HG03103 (cell line): ENCODE data around the gene CFAP157.

Experiments used
- ATAC-seq: cut with Tn5 transposase; IDR thresholded peaks from one replicate; pipeline ENCODE4 v1.9.1; 2021; ENCODE audit warnings: low read depth; ENCODE audit not compliant: unreplicated experiment

Gene CFAP157

GRCh38 chr9:127706836-127707241 is at the start of gene CFAP157:
Gene CFAP157, plus strand, starts transcription at chr9:127706988. Its CDS starts 44 bp downstream, at chr9:127707032.
- ATAC-seq = no peak

GRCh38 chr9:127658428-127658827 is 48.4 kb upstream of the CFAP157 start:
- no peak for ATAC-seq

DNA sequence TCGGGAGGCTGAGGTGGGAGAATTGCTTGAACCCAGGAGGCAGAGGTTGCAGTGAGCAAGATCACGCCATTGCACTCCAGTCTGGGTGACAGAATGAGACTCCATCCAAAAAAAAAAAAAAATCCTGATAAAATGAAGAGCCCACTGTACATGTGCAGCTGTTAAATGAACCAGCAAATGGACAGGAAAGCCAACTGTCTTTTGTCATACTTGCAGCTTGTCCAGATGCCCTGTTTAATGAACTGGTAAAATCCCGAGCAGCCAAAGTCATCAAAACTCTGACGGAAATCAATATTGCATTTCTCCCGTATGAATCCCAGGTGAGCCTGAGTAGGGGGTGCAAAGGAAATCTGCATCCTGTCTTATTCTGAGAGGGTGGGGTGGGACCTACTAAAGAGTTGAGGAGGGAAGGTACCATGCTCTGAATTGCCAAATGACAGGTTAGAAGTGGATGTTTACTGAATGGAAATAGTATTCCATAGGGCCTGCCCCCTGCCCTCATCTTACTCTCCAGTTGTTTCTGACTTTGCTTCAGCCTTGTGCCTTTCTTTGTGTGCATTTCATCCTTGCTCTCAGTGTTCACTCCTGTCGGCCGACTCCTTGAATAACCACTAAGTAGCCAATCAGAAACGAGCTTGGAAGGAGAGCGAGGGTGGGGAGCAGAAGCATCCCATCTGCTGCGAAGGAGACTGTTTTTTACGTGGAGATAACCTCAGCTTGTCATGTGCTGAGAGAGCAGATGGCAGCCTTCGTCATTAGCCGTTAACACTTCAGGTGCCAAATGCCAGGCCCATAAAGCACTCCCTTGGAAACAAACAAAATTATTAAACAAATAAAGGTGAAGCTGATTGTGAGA is 45.7 kb upstream of the CFAP157 start:
- no peak for ATAC-seq

DNA sequence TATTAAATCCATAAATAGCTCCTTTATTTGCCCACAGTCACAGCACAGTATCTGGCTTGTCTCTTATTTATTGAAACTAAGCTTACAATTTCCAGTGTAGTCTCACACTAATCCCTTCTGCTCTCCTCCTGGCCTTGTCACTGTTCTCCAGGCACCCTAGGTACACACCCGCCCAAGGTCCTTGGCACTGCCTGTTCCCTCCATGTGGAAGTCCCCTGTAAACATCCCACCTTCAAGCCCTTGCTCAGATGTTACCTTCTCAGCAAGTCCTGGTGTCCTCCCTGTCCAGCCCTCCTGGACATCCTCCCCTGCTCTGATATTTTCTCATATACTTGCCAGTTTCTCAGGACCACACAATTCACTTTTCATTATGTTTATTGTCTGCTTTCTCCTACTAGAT is 44.2 kb upstream of the CFAP157 start:
- ATAC-seq = no peak

- ATAC-seq = no peak
These were observed 42.5 kb upstream of the CFAP157 start for GRCh38 chr9:127664324-127664677.

DNA sequence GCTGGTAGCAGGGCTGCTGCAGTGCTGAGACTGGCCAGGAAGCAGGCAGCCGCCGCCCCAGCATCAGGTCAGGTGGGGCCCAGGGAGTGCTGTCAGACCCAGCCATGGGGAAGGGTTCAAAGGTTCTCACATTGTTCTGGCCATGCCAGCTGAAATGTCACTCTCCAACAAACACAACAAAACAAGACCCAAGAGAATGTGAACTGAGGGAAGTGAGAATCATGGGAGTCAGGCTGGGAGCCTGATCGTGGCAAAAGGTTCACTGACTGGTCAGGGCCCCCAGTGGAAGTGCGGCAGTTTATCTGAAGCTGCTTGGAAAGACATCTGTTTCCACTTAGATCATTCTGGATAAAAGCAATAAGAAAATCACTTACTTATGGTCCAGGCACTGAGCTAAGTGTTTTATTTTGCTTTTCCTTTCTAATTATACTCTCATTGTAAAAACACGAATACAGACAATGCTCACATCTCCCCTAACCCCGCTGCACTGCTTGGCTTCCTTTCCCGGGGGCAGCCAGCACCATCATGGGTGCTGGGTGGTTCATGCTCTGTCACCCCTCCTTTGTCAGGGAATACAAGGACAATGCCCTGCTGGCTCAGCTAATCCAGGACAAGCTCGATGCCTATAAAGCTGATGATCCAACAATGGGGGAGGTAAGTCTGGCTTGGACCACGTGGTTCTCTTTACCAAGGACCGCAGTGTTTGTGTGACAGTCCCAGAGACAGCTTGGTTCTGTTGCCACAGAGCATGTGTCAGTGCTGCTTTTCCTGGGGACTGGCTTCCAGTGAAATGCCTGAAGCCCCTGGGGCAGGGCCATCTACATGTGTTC is 41.9 kb upstream of the CFAP157 start:
- ATAC-seq = no peak

- no peak for ATAC-seq
These were observed 39.5 kb upstream of the CFAP157 start for GRCh38 chr9:127667127-127667844.

DNA sequence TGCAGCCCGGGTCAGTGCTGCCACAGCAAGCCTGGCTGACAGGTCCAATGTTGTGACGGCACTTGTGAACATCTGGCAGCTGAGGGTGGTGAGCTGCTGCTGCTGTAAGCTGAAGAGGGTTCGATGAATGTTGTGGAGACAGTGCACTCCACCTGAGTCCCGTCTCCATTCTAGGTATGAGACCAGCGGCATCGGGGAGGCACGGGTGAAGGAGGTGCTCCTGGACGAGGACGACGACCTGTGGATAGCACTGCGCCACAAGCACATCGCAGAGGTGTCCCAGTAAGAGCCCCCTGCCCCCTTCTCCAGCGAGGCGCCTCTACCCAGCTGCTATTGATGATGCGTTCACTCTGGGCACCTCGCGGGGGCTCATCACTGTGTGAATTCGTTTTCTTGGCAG is 38.9 kb upstream of the CFAP157 start:
- ATAC-seq = no peak

GRCh38 chr9:127673234-127673633 is 33.6 kb upstream of the CFAP157 start:
- no peak for ATAC-seq

DNA sequence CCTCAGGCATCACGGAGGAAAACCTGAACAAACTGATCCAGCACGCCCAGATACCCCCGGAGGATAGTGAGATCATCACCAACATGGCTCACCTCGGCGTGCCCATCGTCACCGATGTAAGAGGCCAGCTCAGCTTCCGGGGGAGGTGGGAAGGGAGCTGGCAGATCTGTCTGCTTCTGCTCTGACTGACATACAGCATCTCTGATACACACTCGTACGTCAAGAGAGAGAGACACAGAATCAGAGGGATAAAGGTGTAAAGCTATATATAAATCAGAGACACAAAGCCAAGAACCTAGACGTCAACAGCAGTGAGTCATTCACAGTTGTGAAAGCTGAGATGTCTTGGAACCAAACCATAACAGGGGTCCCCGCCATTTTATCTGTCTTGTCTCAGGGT is 30.1 kb upstream of the CFAP157 start:
- ATAC-seq = no peak

GRCh38 chr9:127679506-127679905 is 27.3 kb upstream of the CFAP157 start:
- ATAC-seq = no peak

GRCh38 chr9:127680226-127680625 is 26.6 kb upstream of the CFAP157 start:
- no peak for ATAC-seq

- ATAC-seq = no peak
These were observed 25.9 kb upstream of the CFAP157 start for GRCh38 chr9:127680846-127681245.

- no peak for ATAC-seq
These were observed 24.2 kb upstream of the CFAP157 start for GRCh38 chr9:127682351-127683136.

DNA sequence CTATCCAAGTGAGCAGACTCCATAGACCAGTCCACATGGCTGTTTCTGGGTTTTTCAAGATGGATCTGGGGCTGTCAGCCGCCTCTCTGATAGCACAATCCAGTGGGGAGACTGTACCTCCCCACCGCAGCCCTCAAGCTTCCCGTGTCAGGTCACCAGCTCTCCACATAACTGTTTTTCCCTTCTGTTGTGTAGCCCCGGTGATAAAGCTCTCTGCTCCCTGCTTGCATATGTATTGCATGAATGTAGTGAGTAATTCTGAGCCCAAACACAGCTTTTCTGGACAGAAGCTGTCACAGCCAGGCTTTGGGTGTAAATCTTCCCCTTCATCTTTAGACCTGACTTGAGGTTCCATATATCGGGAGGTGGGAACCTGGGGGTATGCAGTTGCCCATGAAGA is 23.1 kb upstream of the CFAP157 start:
- ATAC-seq = no peak

- ATAC-seq = no peak
These were observed 22.2 kb upstream of the CFAP157 start for GRCh38 chr9:127684576-127684975.

DNA sequence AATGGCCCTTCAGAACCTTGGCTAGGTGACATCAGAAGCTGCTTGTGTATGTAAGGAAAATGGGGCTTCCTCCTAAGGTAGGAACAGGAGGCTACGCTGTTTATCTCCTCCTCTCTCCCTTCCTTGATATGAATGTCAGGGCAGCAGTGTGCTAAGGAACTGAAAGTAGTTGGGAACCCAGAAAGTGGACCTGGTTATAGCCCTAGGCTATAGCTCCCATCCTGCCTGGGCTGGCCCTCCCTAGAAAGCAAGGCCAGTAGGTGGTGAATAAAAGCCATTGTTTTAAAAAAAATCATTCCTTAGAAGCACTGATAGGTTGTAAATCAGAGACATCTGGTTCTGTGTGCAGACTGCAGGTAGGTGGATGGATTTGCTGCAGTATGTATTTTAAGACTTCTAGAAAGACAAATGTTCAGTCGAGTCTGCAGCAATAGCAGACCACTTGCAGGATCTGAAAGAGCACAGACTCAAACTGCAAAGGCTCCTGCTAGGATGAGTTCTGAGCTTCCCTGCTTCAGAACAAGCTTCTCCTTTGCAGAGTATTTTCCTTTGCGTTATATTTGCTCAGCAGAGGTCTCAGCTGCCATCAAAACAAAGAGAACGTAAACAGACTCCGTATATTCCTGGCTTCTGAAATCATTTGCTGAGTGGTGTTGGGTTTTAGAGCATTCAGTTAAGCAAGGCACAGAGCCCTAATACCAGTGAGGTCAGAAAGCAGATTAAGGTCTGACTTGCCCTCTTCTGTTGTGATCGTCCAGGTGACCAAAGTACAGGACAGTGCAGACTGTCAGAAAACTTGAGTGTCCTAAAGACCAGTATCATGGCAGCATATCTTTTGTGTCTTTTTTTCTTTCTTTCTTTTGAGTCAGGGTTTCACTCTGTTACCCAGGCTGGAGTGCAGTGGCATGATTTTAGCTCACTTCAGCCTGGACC is 20.1 kb upstream of the CFAP157 start:
- no peak for ATAC-seq

- ATAC-seq = no peak
These were observed 17.3 kb upstream of the CFAP157 start for GRCh38 chr9:127689329-127690000.

- no peak for ATAC-seq
These were observed 16.1 kb upstream of the CFAP157 start for GRCh38 chr9:127690735-127691134.
